GM13976 (cell line): Measurements from ENCODE around the gene GSTT2.

Source experiments
- DNase-seq: peaks from one replicate; pipeline ENCODE4 v3.0.0; 2012; ENCODE audit warnings: low spot score
- CTCF ChIP-seq: IDR thresholded peaks from 2 replicates; pipeline ENCODE4 v1.5.1; 2012; ENCODE audit warnings: borderline replicate concordance, mild to moderate bottlenecking; ENCODE audit not compliant: insufficient read depth; ENCODE audit errors: extremely low read depth, missing control alignments, control extremely low read depth
- in situ Hi-C: fragments of 300-500 bp; cut with MboI; formaldehyde crosslinking; loops from one replicate; pipeline ENCODE4 v1.12.0; 2022; ENCODE audit warnings: low sequenced_read_pairs, mixed read lengths, inconsistent platforms; ENCODE audit not compliant: unreplicated experiment

GSTT2 gene

GRCh38 chr22:24021304-24021703 lies 41.4 kb downstream of the GSTT2 start:
- in situ Hi-C loops: no loop called here
- no peak for DNase-seq
- no peak for TF ChIP-seq CTCF

DNA sequence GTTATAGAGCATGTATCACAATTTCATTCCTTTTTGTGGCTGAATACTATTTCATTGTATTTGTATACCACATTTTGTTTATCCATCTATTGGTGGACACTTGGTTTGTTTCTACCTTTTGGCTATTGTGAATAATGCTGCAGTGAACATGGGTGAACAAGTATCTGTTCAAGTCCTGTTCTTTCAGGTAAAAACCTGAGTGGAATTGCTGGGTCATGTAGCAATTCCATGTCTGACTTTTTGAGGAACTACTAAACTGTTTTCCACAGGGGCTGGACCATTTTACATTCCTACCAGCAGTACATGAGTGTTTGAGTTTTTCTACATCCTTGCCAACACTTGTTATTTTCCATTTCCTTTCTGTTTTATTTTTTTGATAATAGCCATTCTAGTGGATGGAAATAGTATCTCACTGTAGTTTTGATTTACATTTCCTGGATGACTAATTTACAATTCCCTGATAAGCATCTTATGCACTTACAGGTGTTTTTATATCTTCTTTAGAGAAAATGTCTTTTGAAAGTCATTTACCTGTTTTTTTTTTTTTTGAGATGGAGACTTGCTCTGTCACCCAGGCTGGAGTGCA lies 43.4 kb downstream of the GSTT2 start:
- DNase-seq: no peak
- TF ChIP-seq CTCF: no peak
- in situ Hi-C loops: no loop called here

DNA sequence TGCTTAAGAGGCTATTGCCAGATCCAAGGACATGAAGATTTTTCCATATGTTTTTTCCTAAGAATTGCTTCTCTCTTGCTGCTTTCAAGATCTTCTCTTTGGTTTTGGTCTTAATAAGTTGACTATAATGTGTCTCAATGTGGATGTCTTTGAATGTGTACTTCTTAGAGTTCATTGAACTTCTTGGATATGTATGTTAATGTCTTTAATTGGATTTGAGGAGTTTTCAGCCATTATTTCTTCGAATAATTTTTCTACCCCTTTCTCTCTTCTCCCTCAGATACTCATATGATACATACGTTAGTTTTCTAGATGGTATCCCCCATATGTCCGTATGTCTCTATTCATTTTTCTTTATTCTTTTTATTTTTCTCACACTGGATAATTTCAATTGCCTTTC lies 44.4 kb downstream of the GSTT2 start:
- DNase-seq: no peak
- in situ Hi-C loops: no loop called here
- no peak for TF ChIP-seq CTCF

GRCh38 chr22:24025475-24025874 lies 45.5 kb downstream of the GSTT2 start:
- in situ Hi-C loops: no loop called here
- TF ChIP-seq CTCF: no peak
- no peak for DNase-seq

DNA sequence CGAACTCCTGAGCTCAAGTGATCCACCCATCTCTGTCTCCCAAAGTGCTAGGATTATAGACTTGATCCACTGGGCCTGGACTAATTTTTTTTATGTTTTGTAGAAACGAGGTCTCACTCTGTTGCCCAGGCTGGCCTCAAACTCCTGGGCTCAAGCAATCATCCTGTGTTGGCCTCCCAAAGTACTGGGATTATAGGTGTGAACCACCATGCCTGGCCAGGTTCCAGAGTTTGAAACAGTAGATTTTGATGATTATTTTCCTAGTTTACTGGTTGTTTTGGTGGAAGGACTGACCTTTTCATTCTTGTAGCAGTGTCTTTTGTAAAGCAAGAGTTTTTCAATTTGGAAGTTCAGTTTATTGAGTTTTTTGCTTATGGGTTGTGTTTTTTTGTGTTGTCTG lies 46.1 kb downstream of the GSTT2 start:
- TF ChIP-seq CTCF: no peak
- DNase-seq: no peak
- in situ Hi-C loops: no loop called here

DNA sequence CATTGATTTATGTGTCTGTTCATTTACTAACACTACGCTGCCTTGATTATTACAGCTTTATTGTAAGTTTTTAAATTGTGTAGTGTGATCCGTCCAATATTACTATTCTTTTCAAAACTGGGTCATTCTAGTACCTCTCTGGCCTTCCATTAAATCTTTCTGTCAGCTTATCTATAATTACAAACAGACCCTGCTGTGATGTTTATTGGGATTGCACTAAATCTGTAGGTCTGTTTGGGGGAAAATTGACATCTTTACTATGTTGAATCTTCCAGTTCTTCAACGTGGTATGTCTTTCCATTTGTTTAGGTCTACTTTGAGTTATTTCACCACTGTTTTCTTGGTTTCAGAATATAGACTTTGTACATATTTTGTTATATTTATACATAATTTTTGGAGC lies 46.8 kb downstream of the GSTT2 start:
- in situ Hi-C loops: no loop called here
- DNase-seq: no peak
- no peak for TF ChIP-seq CTCF

DNA sequence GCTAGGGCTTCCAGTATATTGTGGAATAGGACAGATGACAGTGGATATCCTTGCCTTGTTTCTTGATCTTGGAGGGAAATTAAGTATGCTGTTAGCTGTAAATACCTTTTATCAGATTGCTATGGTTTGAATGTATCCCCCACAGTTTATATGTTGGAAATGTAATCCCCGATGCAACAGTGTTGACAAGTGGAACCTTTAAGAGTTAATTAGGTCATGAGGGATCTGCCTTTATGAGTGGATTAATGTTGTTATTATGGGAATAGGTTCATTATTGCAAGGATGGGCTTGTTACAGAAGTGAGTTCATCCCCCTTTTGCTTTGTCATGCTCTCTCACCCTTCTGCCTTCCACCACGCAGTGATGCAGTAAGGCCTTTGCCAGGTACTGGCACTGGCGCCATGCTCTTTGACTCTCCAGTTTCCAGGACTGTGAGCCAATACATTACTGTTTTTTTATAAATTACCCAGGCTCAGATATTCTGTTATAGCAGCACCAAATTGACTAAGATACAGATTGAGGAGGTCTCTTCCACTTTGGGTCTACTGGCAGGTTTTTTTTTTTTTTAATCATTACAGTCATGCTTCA lies 47.5 kb downstream of the GSTT2 start:
- in situ Hi-C loops: no loop called here
- no peak for TF ChIP-seq CTCF
- no peak for DNase-seq
